Measurements from ENCODE around the gene DNAJA3. TPM values are rescaled to one million over a fixed set of nuclear protein-coding genes. Genes with fewer than 3 reads are reported as not detected.

DNAJA3 gene
- total RNA-seq, 1 experiment from 2014 or later, result 93.3 TPM

DNA sequence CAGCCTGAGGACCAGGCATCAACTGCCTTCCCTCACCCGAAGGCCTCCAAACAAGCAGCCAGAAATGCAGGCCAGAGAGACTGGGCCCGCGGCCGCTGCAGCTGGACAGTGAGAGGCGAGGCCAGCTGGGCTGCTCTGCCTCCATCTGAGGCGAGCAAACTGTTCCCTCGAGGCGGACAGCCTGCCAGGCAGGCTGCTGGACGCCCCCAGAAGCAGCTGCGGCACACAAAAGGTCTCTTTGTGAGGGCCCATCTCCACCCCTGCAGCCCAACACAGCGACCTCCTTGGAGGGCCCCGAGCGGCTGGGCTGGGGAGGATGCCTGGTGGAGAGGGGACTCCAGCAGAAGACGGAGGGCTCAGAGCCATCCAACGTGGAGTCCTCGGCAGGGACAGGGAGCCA lies 14.0 kb upstream of the DNAJA3 start:
- Histone ChIP-seq H3K4me3 (replicated peaks in 1 of 2; ENCODE audit: low read depth in 1 of 2, low read length in 2 of 2) (no peak overlapping the region), H3K4me1 (ENCODE audit: control insufficient read depth in 1 of 2, insufficient read depth in 2 of 2, low read length in 2 of 2) (peaks cover 6 to 11% of the 10 kb centered on the region in 2 experiments; a peak in 3 of 4 replicates), H3K9ac (ENCODE audit: low read length) (no peak overlapping the region), H2AFZ (ENCODE audit: low read depth, low read length, poor library complexity, severe bottlenecking) (no peak overlapping the region), H3K79me2 (ENCODE audit: insufficient read depth, low read length) (peaks cover 16% of the 10 kb centered on the region), H3K9me2 (ENCODE audit: insufficient read depth) (no peaks in the 10 kb centered on the region), H3K27me3 (ENCODE audit: insufficient read depth, low read length) (no peaks in the 10 kb centered on the region), H3K9me3 (ENCODE audit: control insufficient read depth in 1 of 2, insufficient read depth in 1 of 2, low read depth in 1 of 2, low read length in 2 of 2) (no peaks in the 10 kb centered on the region), H3K36me3 (ENCODE audit: control insufficient read depth in 1 of 2, insufficient read depth in 2 of 2, low read length in 2 of 2) (no peaks in the 10 kb centered on the region; a peak in 1 of 4 replicates), H3K4me2 (ENCODE audit: low read length) (no peak overlapping the region), H3K27ac (ENCODE audit: low read depth, low read length) (no peak overlapping the region; the same call in 1 of the 2 replicates), H4K20me1 (ENCODE audit: insufficient read depth) (no peaks in the 10 kb centered on the region)
- DNase-seq (ENCODE audit: low read depth, low spot score) (no peak), ATAC-seq (no peak)
- RAD21 ChIA-PET (ENCODE audit: low non-redundant PET in 1 of 2, low total read pairs in 2 of 2, uncharacterized antibody in 2 of 2, unreplicated experiment in 2 of 2), result no interaction called here
- BruUV-seq (replicated peaks), result no TSS peak
- CTCF ChIA-PET, result no interaction called here
- TF ChIP-seq EZH2phosphoT487 (IDR thresholded peaks at IDR 0.05; ENCODE audit: borderline replicate concordance) (no peak), EZH2 (IDR thresholded peaks at IDR 0.05) (no peak)
- intact Hi-C loops (cut with micrococcal nuclease), result no loop called here
- POLR2A ChIA-PET, result no interaction called here

DNA sequence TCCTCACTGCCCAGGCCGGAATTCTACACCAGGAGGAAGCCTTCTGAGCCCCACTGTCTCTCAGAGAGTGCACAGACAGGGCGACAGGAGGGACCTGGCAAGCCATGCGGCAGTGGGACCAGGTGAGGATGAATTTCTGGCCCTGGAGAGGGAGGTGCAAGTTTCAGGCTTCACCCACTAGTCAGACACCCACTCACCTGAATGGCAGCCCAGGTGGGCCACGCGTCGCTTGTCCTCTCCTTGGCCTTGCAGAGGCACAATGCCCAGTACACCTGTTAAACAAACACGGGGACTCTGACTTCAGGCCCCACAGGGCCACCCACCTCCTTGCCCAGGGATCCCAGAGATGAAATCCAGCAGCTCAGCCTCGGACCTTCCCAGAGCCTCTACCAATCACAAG lies 13.5 kb upstream of the DNAJA3 start:
- ChIA-PET RAD21 (ENCODE audit: low non-redundant PET in 1 of 2, low total read pairs in 2 of 2, uncharacterized antibody in 2 of 2, unreplicated experiment in 2 of 2) (no interaction called here), POLR2A (no interaction called here), CTCF (no interaction called here)
- no peak for TF ChIP-seq SP1 (IDR thresholded peaks at IDR 0.05; ENCODE audit: low read depth)
- TF ChIP-seq POLR2A (IDR thresholded peaks at IDR 0.05; ENCODE audit: borderline replicate concordance, extremely low read depth, insufficient read depth, insufficient read length), result no peak
- no peak for TF ChIP-seq REST (IDR thresholded peaks at IDR 0.05; ENCODE audit: low read depth)
- intact Hi-C loops (cut with micrococcal nuclease), result no loop called here
- H4K20me1 ChIP-seq (ENCODE audit: insufficient read depth), result no peaks in the 10 kb centered on the region
- H3K4me1 ChIP-seq (ENCODE audit: control insufficient read depth in 1 of 2, insufficient read depth in 2 of 2, low read length in 2 of 2), result peaks cover 10 to 14% of the 10 kb centered on the region in 2 experiments; a peak in 3 of 4 replicates
- H3K36me3 ChIP-seq (ENCODE audit: control insufficient read depth in 1 of 2, insufficient read depth in 2 of 2, low read length in 2 of 2), result no peaks in the 10 kb centered on the region; a peak in 1 of 4 replicates
- peaks cover 16% of the 10 kb centered on the region for H3K79me2 ChIP-seq (ENCODE audit: insufficient read depth, low read length)
- H3K27ac ChIP-seq (ENCODE audit: low read depth, low read length), result no peak overlapping the region; the same call in 1 of the 2 replicates
- no peaks in the 10 kb centered on the region for H3K9me2 ChIP-seq (ENCODE audit: insufficient read depth)
- H3K27me3 ChIP-seq (ENCODE audit: insufficient read depth, low read length), result no peaks in the 10 kb centered on the region
- no peak overlapping the region for H3K9ac ChIP-seq (ENCODE audit: low read length)
- H3K9me3 ChIP-seq (ENCODE audit: control insufficient read depth in 1 of 2, insufficient read depth in 1 of 2, low read depth in 1 of 2, low read length in 2 of 2), result no peaks in the 10 kb centered on the region
- no TSS peak for BruUV-seq (replicated peaks)
- ATAC-seq (no peak), DNase-seq (ENCODE audit: low read depth, low spot score) (no peak)
- H3K4me2 ChIP-seq (ENCODE audit: low read length), result no peak overlapping the region
- no peak overlapping the region for H3K4me3 ChIP-seq (replicated peaks in 1 of 2; ENCODE audit: low read depth in 1 of 2, low read length in 2 of 2)
- H2AFZ ChIP-seq (ENCODE audit: low read depth, low read length, poor library complexity, severe bottlenecking), result no peak overlapping the region
